ENCODE measurements around the gene PBLD. TPM values are rescaled to one million over a fixed set of nuclear protein-coding genes. Genes with fewer than 3 reads are reported as not detected.

PBLD gene
- polyA plus RNA-seq, 1 donor from 2014 or later: 6.7 TPM

DNA sequence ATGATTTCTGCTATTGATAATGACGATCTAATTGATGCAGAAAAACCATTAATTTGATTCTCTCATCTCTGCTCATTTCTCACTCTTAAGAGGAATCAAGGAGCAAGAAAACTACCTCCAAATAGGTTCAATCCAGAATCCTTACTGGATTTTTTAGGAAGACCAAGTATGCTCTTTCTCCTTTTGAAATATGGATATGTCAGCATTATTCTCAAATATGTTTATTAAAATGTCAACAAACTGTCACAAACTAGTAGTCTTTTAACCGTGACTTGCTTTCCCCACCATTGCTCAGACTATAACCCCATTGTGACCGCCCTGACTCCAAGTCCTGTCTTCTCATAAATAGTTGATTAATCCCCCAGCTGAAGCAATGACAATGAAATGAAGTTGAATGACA is 99.7 kb downstream of the PBLD start:
- no peaks in the 10 kb centered on the region for H4K20me1 ChIP-seq (ENCODE audit: insufficient read depth)
- no peak overlapping the region for H3K4me2 ChIP-seq (ENCODE audit: low read length)
- no peak for TF ChIP-seq EZH2 (IDR thresholded peaks at IDR 0.05; ENCODE audit: borderline replicate concordance, insufficient read depth, low read length, poor library complexity, severe bottlenecking)
- TF ChIP-seq, protein P1, sequence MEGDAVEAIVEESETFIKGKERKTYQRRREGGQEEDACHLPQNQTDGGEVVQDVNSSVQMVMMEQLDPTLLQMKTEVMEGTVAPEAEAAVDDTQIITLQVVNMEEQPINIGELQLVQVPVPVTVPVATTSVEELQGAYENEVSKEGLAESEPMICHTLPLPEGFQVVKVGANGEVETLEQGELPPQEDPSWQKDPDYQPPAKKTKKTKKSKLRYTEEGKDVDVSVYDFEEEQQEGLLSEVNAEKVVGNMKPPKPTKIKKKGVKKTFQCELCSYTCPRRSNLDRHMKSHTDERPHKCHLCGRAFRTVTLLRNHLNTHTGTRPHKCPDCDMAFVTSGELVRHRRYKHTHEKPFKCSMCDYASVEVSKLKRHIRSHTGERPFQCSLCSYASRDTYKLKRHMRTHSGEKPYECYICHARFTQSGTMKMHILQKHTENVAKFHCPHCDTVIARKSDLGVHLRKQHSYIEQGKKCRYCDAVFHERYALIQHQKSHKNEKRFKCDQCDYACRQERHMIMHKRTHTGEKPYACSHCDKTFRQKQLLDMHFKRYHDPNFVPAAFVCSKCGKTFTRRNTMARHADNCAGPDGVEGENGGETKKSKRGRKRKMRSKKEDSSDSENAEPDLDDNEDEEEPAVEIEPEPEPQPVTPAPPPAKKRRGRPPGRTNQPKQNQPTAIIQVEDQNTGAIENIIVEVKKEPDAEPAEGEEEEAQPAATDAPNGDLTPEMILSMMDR (IDR thresholded peaks at IDR 0.05; ENCODE audit: poor library complexity, severe bottlenecking): no peak
- no peak for TF ChIP-seq TAF1 (IDR thresholded peaks at IDR 0.05; ENCODE audit: low read depth)
- TF ChIP-seq SMC3 (conservative IDR thresholded peaks at IDR 0.05; ENCODE audit: poor library complexity): no peak
- TF ChIP-seq EP300 (conservative IDR thresholded peaks at IDR 0.05; ENCODE audit: poor library complexity, severe bottlenecking): no peak
- TF ChIP-seq, protein P2, sequence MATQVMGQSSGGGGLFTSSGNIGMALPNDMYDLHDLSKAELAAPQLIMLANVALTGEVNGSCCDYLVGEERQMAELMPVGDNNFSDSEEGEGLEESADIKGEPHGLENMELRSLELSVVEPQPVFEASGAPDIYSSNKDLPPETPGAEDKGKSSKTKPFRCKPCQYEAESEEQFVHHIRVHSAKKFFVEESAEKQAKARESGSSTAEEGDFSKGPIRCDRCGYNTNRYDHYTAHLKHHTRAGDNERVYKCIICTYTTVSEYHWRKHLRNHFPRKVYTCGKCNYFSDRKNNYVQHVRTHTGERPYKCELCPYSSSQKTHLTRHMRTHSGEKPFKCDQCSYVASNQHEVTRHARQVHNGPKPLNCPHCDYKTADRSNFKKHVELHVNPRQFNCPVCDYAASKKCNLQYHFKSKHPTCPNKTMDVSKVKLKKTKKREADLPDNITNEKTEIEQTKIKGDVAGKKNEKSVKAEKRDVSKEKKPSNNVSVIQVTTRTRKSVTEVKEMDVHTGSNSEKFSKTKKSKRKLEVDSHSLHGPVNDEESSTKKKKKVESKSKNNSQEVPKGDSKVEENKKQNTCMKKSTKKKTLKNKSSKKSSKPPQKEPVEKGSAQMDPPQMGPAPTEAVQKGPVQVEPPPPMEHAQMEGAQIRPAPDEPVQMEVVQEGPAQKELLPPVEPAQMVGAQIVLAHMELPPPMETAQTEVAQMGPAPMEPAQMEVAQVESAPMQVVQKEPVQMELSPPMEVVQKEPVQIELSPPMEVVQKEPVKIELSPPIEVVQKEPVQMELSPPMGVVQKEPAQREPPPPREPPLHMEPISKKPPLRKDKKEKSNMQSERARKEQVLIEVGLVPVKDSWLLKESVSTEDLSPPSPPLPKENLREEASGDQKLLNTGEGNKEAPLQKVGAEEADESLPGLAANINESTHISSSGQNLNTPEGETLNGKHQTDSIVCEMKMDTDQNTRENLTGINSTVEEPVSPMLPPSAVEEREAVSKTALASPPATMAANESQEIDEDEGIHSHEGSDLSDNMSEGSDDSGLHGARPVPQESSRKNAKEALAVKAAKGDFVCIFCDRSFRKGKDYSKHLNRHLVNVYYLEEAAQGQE (IDR thresholded peaks at IDR 0.05; ENCODE audit: borderline replicate concordance): no peak
- no peak for TF ChIP-seq MXI1 (conservative IDR thresholded peaks at IDR 0.05; ENCODE audit: poor library complexity, severe bottlenecking)
- TF ChIP-seq RAD21 (conservative IDR thresholded peaks at IDR 0.05): no peak
- TF ChIP-seq POLR2AphosphoS5 (IDR thresholded peaks at IDR 0.05): no peak
- no peaks in the 10 kb centered on the region for H3K9me3 ChIP-seq (ENCODE audit: low read length)
- H3K9me2 ChIP-seq (ENCODE audit: insufficient read depth, low read length): no peaks in the 10 kb centered on the region
- H2AFZ ChIP-seq (ENCODE audit: low read depth, low read length): no peak overlapping the region
- H3K79me2 ChIP-seq (replicated peaks; ENCODE audit: insufficient read depth, low read length): no peaks in the 10 kb centered on the region
- H3K36me3 ChIP-seq (ENCODE audit: insufficient read depth, low read length): no peaks in the 10 kb centered on the region
- H3K4me3 ChIP-seq (ENCODE audit: low read length): no peak overlapping the region
- no peaks in the 10 kb centered on the region for H3K27me3 ChIP-seq (ENCODE audit: insufficient read depth, low read depth, low read length)
- H3K27ac ChIP-seq (ENCODE audit: low read length): no peak overlapping the region
- H3K9ac ChIP-seq (ENCODE audit: low read length): no peak overlapping the region
- peaks cover 4% of the 10 kb centered on the region for H3F3A ChIP-seq (ENCODE audit: insufficient read depth, low read length, poor library complexity, severe bottlenecking)

Other genes with a start within 250 kb of the PBLD start
- not detected in 2 replicates for gene MYPN, start 223.4 kb downstream of the PBLD start, polyA plus RNA-seq
- 2.5 and 3.0 TPM in 2 replicates for gene ATOH7, start 100.8 kb downstream of the PBLD start, polyA plus RNA-seq
- 66.0 and 74.2 TPM in 2 replicates for gene HNRNPH3, start 864 bp downstream of the PBLD start, polyA plus RNA-seq
- gene RUFY2, start 74.3 kb upstream of the PBLD start, polyA plus RNA-seq: 154 and 168 TPM in 2 replicates
- 14.0 and 15.2 TPM in 2 replicates for gene DNA2, start 139.0 kb upstream of the PBLD start, polyA plus RNA-seq
- 9.9 and 10.1 TPM in 2 replicates for gene SLC25A16, start 194.6 kb upstream of the PBLD start, polyA plus RNA-seq
- gene TET1, start 227.4 kb upstream of the PBLD start, polyA plus RNA-seq: 3.6 and 5.2 TPM in 2 replicates